LNCAP (cell line): ENCODE data around the gene RELCH.

Experiments used
- CTCF ChIP-seq: fragments of 450-650 bp; IDR thresholded peaks from 2 replicates; pipeline ENCODE4 v1.5.1; 2017; ENCODE audit warnings: mild to moderate bottlenecking

The RELCH gene

GRCh38 chr18:62179213-62179612, 7.8 kb upstream of the RELCH start:
- TF ChIP-seq CTCF: no peak

GRCh38 chr18:62182220-62182619, 4.8 kb upstream of the RELCH start:
- TF ChIP-seq CTCF: peak; percentile 11; the same call in 1 of the 2 replicates

GRCh38 chr18:62183578-62184195, 3.4 kb upstream of the RELCH start:
- peak; percentile 99 for TF ChIP-seq CTCF

GRCh38 chr18:62186499-62186773, 619 bp upstream of the RELCH start:
- TF ChIP-seq CTCF: no peak

GRCh38 chr18:62187543-62188510, 772 bp downstream of the RELCH start:
- TF ChIP-seq CTCF: peak; percentile 29; the same call in 1 of the 2 replicates

- TF ChIP-seq CTCF: no peak
Measured at GRCh38 chr18:62189208-62189607, 2.2 kb downstream of the RELCH start.

GRCh38 chr18:62196079-62196478, 9.0 kb downstream of the RELCH start:
- no peak for TF ChIP-seq CTCF
